Right atrium auricular region (tissue), 2 donors: ENCODE data around the gene SH2D6. TPM values are rescaled to one million over a fixed set of nuclear protein-coding genes. Genes with fewer than 3 reads are reported as not detected.

ENCODE experiments used
- DNase-seq: peaks from one replicate; pipeline ENCODE4 v3.0.0-alpha.2; 2019; ENCODE audit warnings: low spot score
- H3K27ac ChIP-seq, 2 donors: fragments of 200-600 bp; sonication (generic); 1 replicate in 1 of 2; 2 replicates in 1 of 2; pipeline ENCODE4 v1.5.1; 2016 to 2019
- H3K27me3 ChIP-seq, 2 donors: fragments of 200-600 bp; sonication (generic); one replicate each; pipeline versions ENCODE4 v1.5.1 to v1.6.0; 2017 to 2019
- H3K36me3 ChIP-seq: fragments of 200-600 bp; sonication (generic); one replicate; pipeline ENCODE4 v1.5.1; 2016
- H3K4me1 ChIP-seq, 2 donors: fragments of 200-600 bp; sonication (generic); one replicate each; pipeline versions ENCODE4 v1.5.1 to v1.6.0; 2017 to 2019
- H3K4me3 ChIP-seq, 2 donors: fragments of 200-600 bp; sonication (generic); 1 replicate in 1 of 2; 2 replicates in 1 of 2; pipeline ENCODE4 v1.5.1; 2017 to 2019; ENCODE audit warnings: mild to moderate bottlenecking in 1 of 2, moderate library complexity in 1 of 2
- H3K9me3 ChIP-seq, 2 donors: fragments of 200-600 bp; sonication (generic); one replicate each; pipeline ENCODE4 v1.5.1; 2019
- total RNA-seq, 2 donors: library from RNA; depleted of rRNA; stranded (reverse); fragments of >200 nt; gene quantifications; one replicate each; pipeline ENCODE4 v1.1.0, GENCODE V29; 2016
- TF ChIP-seq, protein P1 (sequence below), 2 donors: fragments of 200-600 bp; sonication (generic); IDR thresholded peaks; one replicate each; pipeline ENCODE4 v1.5.1; 2019; ENCODE audit warnings: antibody characterized with exemption in 2 of 2

Gene SH2D6
- total RNA-seq, 2 donors from 2014 or later, result not detected

DNA sequence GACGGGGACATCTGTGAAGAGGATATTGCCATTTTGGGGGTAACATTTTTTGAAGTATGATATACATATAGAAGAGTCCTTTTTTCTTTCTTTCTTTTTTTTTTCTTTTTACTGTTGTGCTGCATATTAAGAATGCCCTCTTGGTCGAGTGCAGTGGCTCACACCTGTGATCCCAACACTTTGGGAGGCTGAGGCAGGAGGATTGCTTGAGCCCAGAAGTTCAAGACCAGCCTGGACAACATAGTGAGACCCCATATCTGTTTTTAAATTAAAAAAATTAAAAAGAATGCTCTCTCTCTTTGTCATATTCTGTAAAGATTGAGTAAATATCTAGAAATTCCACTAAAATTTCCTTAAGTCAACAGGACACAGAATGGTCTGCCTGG, 3.6 kb downstream of the SH2D6 start:
- Histone ChIP-seq H3K27ac (peak overlapping the region; percentile 74 to 94), H3K27me3 (no peaks in the 10 kb centered on the region), H3K4me1 (peaks cover 0 to 32% of the 10 kb centered on the region in 2 donors), H3K4me3 (no peak overlapping the region), H3K9me3 (no peaks in the 10 kb centered on the region), H3K36me3 (no peaks in the 10 kb centered on the region)
- no peak for DNase-seq
- TF ChIP-seq, protein P1, sequence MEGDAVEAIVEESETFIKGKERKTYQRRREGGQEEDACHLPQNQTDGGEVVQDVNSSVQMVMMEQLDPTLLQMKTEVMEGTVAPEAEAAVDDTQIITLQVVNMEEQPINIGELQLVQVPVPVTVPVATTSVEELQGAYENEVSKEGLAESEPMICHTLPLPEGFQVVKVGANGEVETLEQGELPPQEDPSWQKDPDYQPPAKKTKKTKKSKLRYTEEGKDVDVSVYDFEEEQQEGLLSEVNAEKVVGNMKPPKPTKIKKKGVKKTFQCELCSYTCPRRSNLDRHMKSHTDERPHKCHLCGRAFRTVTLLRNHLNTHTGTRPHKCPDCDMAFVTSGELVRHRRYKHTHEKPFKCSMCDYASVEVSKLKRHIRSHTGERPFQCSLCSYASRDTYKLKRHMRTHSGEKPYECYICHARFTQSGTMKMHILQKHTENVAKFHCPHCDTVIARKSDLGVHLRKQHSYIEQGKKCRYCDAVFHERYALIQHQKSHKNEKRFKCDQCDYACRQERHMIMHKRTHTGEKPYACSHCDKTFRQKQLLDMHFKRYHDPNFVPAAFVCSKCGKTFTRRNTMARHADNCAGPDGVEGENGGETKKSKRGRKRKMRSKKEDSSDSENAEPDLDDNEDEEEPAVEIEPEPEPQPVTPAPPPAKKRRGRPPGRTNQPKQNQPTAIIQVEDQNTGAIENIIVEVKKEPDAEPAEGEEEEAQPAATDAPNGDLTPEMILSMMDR (IDR thresholded peaks at IDR 0.05), result no peak

DNA sequence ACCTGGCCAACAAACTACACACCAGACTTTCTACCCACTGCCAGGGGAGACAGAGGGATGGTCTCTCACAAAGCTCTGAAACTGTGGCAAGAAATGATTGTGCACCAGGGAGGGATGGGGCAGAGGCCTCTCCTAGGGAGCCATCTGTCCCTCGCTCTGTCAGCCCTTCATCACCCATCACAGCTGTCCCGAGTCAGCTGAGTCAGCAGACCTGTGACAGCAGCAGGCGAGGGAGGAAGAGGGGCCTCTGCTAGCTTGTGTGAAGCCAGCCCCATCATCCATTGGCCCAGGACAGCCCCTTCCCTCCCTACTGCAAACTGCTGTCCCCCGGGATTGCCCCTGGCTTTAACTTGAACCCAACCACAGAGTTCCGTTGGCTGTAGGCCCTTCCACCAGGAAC, 5.0 kb downstream of the SH2D6 start:
- Histone ChIP-seq H3K36me3 (no peaks in the 10 kb centered on the region), H3K4me1 (peaks cover 0 to 28% of the 10 kb centered on the region in 2 donors), H3K4me3 (no peak overlapping the region), H3K9me3 (no peaks in the 10 kb centered on the region), H3K27ac (no peak overlapping the region), H3K27me3 (no peaks in the 10 kb centered on the region)
- TF ChIP-seq, protein P1 (IDR thresholded peaks at IDR 0.05), result no peak
- DNase-seq, result no peak

DNA sequence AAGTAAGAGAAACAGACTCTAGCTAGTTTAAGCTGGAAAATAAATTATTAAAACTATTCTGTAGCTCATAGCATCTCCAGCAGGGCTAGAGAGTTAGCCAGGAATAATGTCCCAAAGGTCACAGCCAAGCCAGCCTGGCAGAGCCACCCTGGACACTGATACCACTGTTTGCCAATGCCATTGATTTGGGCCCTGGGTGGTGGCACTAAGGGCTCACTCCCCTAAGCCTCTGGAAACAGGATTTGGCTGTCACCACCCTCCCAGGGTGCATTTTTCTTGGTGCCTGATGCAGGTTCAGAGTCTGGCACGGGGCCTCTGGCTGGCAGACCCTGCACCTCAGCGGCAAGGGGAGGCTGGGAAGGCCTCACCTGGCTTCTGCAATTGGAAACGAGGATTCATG, 7.1 kb downstream of the SH2D6 start:
- Histone ChIP-seq H3K4me1 (peaks cover 0 to 13% of the 10 kb centered on the region in 2 donors), H3K9me3 (no peaks in the 10 kb centered on the region), H3K27me3 (no peaks in the 10 kb centered on the region), H3K27ac (no peak overlapping the region), H3K36me3 (no peaks in the 10 kb centered on the region), H3K4me3 (no peak overlapping the region)
- DNase-seq, result no peak
- TF ChIP-seq, protein P1 (IDR thresholded peaks at IDR 0.05), result no peak

DNA sequence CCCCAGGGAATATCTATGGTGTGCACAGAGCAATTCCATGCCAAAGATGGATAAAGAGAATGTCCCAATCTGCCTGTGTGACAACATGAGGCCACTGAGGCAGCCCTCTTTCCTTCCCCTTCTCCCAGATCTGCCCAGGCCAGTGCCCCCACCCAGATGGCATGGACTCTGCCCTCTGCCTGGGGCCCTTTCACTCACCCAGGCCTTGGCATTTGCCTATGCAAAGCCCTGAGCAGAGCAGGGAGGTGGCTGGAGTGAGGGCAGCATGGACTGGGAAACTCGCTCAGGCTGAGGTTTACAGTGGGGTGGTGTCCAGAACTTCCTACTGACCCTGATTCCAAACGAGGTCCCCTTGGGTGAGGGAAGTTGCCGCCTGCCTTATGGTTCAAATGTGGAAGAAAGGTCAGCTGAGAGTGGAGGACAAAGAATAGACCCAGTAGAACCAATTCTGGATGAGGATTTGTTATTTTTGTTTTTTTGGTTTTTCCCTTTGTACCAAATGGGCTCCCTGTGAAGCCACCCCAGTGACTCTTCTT, 8.9 kb downstream of the SH2D6 start:
- H3K4me1 ChIP-seq, result no peaks in the 10 kb centered on the region
- H3K4me3 ChIP-seq, result no peak overlapping the region
- no peaks in the 10 kb centered on the region for H3K36me3 ChIP-seq
- H3K9me3 ChIP-seq, result no peaks in the 10 kb centered on the region
- H3K27ac ChIP-seq, result no peak overlapping the region
- TF ChIP-seq, protein P1 (IDR thresholded peaks at IDR 0.05), result no peak
- DNase-seq, result no peak
- no peaks in the 10 kb centered on the region for H3K27me3 ChIP-seq

DNA sequence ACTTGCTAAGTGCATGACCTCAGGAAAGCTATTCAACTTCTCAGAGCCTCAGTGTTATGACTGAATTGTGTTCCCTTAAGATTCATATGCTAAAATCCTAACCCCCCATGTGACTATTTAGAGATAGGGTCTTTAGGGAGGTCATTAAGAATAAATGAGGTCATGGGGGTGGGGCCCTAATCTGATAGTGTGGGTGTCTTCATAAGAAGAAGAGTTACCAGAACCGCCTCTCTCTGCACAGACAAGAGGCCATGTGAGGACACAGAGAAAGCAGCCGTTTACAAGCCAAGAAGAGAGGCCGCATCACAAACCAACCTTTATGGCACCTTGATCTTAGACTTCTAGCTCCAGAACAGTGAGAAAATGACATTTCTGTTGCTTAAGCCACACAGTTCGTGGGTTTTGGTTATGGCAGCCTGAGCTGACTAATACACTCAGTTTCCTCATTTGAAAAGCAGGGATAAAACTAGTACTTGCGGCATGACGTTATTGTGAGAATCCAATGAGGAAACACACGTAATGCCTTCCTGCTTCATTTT, 9.9 kb downstream of the SH2D6 start:
- H3K27ac ChIP-seq, result no peak overlapping the region
- TF ChIP-seq, protein P1 (IDR thresholded peaks at IDR 0.05), result no peak

More for the DNA sequence above, 9.9 kb downstream of the SH2D6 start:
- H3K9me3 ChIP-seq, result no peaks in the 10 kb centered on the region
- no peaks in the 10 kb centered on the region for H3K36me3 ChIP-seq
- H3K27me3 ChIP-seq, result no peaks in the 10 kb centered on the region
- DNase-seq, result no peak
- no peak overlapping the region for H3K4me3 ChIP-seq
- peaks cover 0 to 8% of the 10 kb centered on the region in 2 donors for H3K4me1 ChIP-seq
